Umbilical cord (tissue), 2 donors: Measurements from ENCODE around the gene ZDHHC14. TPM values are rescaled to one million over a fixed set of nuclear protein-coding genes. Genes with fewer than 3 reads are reported as not detected.

Source experiments
- DNase-seq: peaks from one replicate; pipeline ENCODE4 v3.0.0-alpha.2; 2015; ENCODE audit warnings: low spot score
- total RNA-seq: library from RNA; depleted of rRNA; stranded (reverse); fragments of >200 nt; gene quantifications from one replicate; pipeline ENCODE4 v1.2.3, GENCODE V29; 2014; ENCODE audit warnings: low replicate concordance; ENCODE audit not compliant: insufficient read depth

Gene ZDHHC14
- total RNA-seq, 1 donor from 2014 or later = 6.5 TPM

DNA sequence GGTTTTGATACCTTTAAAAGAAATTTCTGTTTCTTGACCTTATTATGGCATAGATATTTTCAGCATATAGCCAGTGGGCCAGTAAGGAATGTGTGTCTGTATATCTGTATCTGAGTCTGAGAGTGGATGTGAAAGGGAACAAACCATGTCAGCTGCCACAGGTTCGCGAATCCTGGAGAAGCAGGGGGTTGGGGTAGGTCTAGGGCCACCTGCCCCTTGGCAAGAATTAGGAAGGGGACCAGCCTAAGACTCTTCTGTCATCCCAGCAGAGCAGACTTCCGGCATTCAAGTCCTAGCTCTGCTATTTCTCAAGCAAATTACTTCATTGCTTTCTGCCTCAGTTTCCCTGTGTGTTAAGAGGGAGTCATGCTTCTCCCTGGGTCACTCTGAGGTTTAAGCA lies 261.7 kb downstream of the ZDHHC14 start:
- DNase-seq = no peak

DNA sequence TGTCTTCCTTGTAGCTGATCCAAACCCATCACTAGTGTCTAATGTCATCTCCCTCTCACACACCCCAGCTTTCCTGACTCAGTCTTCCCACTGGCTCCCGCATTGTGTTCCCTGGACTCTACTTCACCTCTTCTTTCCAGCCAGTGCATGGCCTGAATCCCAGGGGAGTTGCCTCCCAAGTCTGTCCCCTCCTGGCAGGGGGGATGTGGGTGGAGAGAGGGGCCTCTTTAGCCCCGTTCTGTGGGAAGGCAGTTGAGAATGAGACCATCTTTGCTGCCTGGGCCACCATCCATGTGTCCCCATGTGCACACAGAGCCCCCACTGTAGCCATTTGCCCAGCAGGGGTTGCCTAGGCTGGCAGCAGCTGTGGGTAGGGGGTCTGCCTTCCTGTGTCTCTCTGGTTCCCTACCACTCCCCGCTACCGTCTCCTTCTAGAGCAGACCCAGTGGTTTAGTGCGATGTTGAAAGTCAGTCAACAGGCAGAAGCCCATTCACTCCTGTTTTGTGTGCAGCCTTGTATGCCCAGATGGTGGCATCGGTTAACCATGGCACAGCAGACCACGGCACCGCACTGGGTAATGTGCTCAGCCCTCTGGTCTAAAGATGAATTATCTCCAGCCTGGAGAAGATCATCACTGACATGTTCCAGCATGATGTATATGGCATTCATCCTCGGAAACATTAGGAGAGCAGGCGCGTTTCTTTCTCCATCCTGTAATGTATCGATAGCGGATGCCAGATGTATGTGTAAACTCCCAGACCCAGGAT lies 263.2 kb downstream of the ZDHHC14 start:
- no peak for DNase-seq

DNA sequence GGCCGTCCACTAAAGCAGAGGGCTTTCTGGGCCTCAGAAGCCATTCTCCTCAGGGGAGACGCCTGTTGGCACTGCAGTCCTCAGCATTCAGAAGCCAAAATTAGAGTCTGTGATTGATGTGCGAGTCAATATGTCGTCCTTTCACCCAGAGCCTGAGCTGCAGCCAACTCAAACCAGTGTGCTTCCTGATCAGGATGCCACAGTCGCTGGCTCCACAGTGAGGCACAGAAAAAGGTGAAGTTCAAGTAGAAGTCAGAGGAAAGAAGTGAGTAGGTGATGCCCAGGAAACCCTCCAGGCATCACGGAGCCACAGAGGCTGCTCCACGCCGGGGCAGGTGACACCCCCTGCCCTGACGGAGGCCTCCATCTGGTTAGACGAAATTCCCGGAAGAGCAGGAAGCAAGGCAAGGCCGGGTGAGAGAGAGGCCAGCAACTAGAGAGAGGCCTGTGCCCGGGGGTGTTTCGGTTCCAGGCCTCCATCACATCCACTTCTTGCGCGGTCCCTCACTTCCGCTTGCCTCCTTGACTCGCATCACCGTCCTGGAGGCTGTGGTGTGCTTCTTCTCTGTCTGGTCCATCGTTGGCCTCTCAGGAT lies 264.3 kb downstream of the ZDHHC14 start:
- DNase-seq = no peak

DNA sequence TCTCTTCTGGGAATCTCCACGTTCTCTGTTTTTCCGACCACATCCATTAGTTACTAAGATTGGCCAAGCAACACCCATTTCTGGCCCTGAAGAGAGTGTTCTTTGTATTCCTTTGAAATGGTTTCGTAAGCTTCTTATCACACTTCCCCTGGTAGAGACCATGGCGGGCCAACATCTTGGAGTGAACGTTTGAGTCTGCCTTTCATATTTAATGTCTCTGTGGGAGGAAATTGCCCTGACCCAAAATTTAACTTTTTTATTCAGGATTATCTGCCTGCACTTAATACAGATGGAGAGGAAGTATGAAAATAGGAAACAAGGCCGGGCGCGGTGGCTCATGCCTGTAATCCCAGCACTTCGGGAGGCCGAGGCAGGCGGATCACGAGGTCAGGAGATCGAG lies 265.0 kb downstream of the ZDHHC14 start:
- no peak for DNase-seq

DNA sequence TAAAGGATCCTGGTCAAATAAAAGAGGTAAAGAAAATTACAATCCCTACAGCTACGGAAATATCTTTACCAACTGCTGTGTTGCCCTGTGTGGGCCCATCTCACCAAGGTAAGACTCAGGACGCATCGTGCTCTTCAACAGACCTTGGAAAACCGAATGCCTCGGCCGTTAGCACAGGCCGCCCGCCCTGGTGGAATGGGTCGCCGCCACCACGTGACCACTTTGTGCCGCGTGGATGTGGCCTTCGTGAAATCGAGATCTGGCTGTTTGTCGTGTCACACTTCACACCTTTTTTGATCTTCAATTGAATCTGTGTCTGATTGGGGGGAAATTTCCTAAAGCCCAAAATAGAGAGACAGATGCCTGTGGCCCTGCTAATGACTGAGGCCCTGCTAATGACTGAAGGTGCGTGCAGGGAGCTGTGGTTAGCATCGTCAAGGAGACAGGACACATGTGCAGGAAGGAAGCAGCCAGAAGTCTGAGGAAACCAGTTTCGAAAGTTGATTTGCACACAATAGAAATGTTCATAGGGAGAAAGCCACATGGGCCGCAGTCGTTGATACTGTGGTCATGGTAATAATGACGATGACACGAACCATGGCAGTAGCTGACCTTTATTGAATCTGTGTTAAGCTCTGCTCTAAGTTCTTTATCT lies 266.4 kb downstream of the ZDHHC14 start:
- no peak for DNase-seq

DNA sequence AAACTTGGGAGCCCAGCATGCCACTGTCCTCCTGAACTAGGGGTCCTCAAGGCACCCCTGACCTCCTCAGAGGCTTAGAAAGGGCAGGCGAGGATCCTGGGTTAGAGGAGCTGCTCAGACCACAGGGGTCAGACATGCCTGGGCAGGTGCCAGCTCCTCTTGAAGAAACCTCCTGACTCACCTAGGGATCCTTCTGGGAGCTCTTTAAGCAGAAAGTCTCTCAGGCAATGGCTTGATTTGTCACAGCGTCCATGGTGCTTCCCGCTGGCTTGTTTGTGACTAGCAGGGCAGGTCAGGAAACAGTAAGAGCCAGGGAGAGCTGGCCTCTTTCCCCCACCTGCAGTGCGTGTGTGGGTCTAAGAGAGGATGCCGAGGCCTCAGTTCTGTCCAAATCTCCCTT lies 267.6 kb downstream of the ZDHHC14 start:
- DNase-seq = no peak

DNA sequence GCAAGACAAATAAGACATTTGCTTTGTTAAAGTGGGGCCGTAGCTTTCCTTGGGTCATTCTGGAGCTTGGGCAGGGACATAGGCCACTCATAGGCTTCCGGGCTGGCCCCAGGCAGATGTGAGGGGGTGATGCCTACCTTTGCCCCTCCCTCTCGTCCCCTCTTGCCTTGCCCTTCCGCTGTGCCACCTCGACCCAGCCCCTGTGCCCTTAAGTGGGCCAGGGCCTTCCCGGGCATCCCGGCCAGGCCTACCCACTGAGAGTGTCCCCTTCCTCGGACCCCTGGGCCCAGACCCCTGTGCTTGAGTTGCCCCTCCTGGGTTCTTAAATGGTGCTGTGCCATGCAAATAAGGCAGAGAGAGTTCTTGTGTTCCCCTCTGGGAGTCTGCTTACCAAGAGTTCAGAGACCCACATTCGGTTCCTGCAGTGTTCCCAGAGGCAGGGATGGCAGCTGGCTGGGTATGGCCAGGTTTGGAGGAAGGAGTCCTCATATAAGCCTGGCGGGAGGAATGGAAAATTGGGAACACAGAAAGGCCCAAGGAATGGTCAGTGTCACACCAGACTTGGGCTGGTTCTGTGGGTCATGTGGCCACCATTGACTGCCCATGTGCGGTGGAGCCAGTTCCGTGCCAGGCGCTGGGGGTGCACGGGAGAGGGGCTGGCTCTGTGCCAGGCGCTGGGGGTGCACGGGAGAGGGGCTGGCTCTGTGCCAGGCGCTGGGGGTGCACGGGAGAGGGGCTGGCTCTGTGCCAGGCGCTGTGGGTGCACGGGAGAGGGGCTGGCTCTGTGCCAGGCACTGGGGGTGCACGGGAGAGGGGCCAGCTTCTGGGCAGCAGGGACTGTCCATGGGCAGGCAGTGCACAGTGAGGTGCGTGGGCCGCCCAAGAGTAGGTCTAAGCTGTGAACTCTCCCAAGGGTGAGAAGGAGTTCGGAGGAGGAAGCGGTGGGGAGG lies 268.6 kb downstream of the ZDHHC14 start:
- no peak for DNase-seq

DNA sequence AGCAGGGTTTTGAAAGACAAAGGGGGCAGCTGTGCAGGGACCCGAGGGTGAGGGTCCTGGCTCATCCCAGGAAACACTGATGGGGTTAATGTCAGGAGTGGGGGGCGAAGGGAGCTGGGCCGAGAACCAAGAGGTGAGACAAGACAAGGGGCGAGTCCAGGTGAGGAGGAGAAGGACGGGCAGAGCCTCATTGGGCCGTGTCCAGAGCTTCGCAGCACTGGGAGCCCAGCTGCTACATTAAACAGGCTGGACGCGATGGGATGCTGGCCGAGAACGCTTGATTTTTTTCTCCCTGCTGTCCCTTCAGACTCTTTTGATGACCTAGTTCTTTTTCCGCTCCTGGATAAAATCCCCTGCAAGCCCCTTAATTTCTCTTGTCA lies 269.3 kb downstream of the ZDHHC14 start:
- peak; percentile 64 for DNase-seq

DNA sequence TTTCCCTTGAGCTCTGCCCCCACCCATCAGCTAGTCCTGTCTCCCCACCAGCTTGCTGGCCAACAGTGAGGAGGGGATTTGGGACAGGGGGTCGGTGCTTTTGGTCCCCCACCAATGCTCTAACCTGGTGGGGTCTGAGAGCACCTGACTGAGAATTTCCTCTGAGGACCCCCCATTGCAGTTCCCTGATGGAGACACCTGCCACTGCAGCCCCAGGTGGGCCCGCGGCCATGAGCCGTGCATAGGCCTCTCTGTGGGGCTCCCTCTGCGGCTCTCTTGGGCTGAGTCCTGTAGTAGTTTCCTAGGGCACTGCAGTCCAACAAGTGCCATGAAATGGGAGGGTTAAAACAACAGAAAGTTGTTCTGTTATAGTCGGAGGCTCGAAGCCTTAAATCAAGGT lies 269.8 kb downstream of the ZDHHC14 start:
- no peak for DNase-seq

DNA sequence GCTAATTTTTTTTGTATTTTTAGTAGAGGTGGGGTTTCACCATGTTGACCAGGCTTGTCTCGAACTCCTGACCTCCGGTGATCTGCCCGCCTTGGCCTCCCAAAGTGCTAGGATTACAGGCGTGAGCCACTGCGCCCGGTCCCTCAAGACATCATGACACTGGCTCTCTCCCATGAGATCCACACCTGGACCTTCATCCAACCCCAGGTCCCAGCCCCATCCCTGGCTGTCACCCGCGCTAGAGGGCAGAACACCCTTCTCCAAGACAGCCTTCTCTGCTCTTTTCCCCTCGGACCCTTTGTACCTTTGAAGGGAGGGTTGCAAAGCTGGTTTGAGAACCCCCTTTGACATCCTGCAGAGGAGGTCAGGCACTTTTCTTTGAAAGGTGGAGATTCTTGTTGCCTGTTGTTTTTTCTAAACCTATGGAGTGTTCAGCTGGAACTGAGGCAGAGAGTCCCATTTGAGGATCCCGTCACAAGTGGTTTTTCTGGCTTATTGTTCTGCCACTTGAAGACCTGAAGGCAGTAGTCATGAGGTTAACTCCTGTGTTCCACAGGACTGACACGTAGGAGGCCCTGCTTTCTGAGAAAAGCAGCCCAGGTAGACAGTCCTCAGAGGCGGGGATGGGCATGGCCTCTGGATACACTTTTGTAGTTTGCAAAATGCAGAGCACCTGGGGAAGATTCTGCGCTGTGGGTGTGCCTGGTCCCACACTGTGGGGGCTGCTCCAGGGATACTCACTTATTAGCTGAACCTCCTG lies 270.9 kb downstream of the ZDHHC14 start:
- DNase-seq = no peak

DNA sequence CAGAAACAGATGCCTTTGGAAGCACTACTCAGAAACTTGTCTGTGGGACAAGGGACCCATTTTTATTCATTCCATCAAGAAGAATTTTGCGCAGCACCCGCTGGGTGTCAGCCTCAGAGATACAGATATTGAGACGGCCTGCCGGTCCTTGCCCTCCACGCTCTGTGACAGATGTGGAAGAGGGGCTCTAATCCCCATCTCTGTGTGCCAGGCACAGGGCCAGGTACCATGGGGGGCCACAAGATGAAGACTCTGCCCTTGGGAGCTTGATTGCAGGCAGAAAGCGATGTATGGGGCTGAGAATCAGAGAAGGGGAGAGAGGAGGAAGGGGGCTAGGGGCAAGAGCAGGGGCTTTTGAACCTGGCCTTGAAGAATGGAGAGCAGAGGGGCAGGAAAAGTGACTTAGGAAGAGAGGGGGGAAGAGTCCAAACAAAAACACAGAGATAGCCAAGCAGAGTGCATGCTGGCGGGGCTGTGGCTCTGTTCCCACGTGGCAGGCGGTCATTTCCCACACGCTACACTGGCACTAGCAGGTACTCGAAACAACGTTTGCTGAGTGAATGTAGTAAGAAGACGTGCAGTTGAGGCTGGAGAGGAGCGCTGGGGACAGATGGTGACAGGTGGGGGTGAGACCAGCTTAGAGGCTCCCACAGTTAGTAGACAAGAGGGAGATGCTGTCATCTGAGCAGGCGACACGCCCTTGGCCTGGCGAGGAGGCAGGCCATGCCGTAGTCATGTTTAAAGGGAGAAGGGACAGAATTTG lies 271.8 kb downstream of the ZDHHC14 start:
- no peak for DNase-seq

DNA sequence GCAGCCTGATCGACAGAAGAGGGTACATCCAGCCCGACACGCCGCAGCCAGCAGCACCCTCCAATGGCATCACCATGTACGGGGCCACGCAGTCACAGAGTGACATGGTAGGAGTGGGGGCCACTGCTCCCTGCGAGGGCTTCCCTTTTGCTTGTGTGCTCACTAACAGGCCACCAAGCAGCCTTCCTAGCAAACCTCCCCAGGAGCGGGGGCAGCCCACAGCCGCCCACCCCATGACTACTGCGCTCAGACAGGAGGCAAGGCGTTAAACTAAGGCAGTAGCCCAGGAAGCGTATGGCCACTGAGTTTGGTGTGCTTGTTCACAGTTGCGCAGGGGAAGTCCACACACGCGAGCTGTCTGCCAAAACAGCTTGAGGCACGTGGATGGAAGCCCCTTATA lies 272.5 kb downstream of the ZDHHC14 start:
- no peak for DNase-seq

DNA sequence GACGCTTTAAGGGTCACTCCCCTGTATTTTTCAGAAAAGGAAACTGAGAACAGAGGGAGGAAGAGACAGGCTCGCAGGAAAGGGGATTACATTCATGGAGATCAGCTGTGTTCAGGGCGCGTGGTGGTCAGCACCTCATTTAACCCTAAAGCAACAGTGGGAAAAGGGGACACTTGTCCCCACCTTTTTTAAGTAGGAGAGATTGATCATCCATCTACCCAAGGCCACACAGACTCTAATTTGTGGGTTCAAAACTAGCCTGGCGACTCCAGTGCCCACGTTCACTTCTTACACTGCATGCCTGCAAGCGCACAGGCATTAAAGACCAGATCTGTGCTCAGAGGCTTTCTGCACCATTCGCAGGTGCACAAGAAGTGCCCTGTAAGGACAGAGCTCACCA lies 274.1 kb downstream of the ZDHHC14 start:
- no peak for DNase-seq

DNA sequence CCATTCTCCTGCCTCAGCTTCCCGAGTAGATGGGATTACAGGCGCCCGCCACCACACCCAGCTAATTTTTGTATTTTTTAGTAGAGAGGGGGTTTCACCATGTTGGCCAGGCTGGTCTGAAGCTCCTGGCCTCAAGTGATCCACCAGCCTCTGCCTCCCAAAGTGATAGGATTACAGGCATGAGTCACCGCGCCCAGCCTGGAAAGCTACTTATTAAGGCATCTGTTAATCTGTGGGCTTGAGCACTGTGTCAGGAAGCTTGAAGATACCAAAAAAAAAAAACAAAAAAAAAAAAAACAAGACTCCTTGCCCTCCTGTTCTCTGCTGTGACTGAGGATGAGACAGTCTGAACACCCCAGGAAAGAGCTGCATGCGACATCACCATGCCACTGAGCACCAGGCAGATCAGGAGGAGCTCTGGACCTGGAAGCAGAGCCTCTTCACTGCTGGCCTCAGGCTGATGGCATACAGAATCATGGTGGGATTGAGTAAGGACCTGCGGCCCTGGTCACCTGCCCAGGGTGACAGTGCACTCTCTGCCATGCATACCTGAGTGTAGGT lies 275.5 kb downstream of the ZDHHC14 start:
- no peak for DNase-seq

DNA sequence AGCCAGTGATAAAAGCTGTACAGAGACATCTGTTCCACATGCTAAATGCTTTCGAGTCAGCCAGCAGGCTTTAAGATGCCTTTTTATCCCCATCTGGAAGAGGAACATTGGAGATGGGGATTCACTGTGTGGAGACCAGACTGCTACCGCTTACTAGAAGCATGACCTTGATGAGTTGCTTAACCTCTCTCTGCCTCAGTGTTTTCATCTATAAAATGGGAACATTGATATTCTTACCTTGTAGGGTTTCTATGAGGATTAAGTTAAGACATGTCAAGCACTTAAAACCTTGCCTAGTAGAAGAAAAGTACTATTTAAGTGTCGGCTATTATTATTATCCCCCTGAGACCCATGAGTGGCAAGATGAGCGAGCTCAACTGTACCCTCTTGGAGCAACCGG lies 276.8 kb downstream of the ZDHHC14 start:
- no peak for DNase-seq

DNA sequence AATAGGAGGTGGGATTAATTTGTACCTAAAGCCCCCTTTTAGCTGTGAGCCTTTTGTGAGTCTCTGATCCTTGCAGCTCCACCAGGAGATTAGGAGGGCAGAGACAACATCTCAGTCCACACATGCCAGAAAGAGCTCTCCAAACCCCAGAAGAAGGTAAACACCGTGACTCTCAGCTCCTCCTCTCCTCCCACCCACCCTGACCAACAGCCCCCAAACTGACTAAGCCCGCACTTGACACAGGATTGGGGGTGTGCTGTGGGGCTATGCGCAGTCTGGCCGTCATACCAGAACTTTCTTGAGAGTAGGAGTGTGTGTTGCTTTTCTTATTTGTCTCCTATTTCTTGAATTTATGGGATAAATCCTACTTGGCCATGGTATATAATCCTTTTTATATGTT lies 277.3 kb downstream of the ZDHHC14 start:
- no peak for DNase-seq

DNA sequence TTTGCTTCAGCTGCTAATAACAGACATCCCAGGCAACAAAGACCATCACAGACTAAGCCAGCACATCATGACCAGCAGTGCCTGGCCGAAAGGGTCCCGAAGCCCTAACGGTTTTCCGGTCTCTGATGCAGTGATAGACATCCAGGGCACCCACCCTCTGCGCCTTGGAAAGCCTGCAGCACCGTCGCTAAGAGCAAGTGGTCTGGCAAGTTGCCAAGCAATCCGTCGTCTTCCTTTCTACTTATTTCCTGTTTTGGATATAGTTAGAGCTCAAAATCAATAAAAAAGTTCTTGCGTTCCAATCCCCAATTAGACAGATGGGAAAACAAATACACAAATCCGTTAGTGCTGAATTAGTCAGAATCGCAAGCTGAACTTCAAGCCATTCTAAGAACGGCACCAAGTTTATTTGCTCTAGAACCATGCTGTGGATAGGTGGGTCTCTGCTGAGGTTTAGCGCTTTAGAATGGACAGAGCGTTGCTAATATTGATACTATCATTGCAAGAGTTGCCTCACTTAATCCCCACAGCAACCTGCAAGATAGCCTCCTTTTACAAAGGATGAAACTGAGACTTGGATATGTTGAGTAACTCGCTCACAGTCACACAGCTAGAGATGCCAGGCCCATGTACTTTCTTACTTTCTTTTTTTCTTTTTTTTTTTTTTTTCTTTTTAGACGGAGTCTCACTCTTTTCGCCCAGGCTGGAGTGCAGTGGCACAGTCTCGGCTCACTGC lies 278.7 kb downstream of the ZDHHC14 start:
- no peak for DNase-seq

DNA sequence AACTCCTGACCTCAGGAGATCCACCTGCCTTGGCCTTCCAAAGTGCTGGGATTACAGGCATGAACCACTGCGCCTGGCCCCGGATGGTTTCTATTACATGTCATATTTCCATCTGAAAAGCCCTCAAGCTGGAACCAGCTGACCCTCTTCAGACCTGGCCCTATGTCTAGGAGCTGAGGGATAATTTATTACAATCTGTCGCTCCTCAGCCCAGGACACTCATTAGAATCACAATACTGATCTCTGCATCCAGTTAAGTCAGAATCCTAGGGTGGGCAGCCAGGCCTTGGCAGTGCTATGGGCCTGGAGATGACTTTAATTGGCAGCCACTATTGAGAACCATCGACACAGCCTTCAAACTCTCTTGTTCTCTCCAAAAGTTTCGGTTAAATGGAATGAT lies 279.4 kb downstream of the ZDHHC14 start:
- DNase-seq = no peak

DNA sequence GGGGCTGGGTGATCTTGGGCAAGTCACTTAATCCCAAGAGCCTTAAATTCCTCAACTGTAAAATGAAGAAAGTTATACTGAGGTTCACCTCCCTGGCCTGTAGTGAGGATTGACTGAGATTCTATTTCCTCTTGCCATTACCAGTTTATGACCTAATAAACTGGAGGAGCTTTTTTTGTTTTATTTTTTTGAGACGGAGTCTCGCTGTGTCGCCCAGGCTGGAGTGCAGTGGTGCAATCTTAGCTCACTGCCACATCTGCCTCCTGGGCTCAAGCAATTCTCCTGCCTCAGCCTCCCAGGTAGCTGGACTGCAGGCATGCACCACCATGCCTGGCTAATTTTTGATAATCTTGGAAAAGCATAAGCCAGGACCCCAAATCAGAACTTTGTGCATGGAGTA lies 280.7 kb downstream of the ZDHHC14 start:
- DNase-seq = no peak
